ENCODE results near the gene ATP6V1F. TPM values are rescaled to one million over a fixed set of nuclear protein-coding genes. Genes with fewer than 3 reads are reported as not detected.

ATP6V1F gene
- total RNA-seq, 2 experiments from 2014 or later: 49.6 to 54.3 TPM

DNA sequence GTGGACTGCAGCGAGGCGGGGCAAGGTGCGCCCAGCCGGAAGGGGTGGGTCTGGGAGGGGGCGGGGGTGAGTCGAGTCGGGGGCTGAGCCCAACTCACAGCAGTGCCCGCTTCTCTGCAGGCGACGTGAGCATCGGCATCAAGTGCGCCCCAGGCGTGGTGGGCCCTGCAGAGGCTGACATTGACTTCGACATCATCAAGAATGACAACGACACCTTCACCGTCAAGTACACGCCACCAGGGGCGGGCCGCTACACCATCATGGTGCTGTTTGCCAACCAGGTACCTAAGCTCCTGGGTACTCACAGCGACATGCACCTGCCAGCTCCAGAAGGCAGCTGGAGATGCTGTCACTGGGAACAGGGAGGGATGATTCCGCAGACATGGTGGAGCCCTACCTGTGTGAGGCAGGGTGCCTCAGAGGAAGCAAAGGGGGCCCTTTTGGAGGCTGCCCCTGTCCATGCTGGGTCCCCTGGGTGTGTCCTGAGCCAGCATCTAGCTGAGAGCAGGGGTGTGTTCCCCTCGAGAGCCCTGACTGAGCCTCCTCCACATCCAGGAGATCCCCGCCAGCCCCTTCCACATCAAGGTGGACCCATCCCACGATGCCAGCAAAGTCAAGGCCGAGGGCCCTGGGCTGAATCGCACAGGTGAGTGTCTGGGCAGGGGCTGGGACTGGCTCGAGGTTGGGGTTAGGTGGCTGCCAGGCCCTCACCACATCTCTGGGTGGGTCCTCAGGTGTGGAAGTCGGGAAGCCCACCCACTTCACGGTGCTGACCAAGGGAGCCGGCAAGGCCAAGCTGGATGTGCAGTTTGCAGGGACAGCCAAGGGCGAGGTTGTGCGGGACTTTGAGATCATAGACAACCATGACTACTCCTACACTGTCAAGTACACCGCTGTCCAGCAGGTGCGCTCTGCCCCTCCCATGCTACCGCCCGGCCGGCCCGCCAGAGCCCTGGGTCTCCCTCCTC lies 19.7 kb upstream of the ATP6V1F start:
- ATAC-seq (ENCODE audit: poor library complexity): no peak
- TF ChIP-seq, protein P1, sequence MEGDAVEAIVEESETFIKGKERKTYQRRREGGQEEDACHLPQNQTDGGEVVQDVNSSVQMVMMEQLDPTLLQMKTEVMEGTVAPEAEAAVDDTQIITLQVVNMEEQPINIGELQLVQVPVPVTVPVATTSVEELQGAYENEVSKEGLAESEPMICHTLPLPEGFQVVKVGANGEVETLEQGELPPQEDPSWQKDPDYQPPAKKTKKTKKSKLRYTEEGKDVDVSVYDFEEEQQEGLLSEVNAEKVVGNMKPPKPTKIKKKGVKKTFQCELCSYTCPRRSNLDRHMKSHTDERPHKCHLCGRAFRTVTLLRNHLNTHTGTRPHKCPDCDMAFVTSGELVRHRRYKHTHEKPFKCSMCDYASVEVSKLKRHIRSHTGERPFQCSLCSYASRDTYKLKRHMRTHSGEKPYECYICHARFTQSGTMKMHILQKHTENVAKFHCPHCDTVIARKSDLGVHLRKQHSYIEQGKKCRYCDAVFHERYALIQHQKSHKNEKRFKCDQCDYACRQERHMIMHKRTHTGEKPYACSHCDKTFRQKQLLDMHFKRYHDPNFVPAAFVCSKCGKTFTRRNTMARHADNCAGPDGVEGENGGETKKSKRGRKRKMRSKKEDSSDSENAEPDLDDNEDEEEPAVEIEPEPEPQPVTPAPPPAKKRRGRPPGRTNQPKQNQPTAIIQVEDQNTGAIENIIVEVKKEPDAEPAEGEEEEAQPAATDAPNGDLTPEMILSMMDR (IDR thresholded peaks at IDR 0.05): no peak
- no peak overlapping the region for H3K4me3 ChIP-seq (ENCODE audit: low read length)
- no peaks in the 10 kb centered on the region for H3K27me3 ChIP-seq (ENCODE audit: control insufficient read depth in 1 of 2, insufficient read depth in 2 of 2, low read length in 2 of 2)
- H3K9me3 ChIP-seq (ENCODE audit: control insufficient read depth in 1 of 2, insufficient read depth in 1 of 2, low read length in 2 of 2): no peaks in the 10 kb centered on the region
- peaks cover 9% of the 10 kb centered on the region for H3K4me1 ChIP-seq (ENCODE audit: insufficient read depth, low read length)
- ChIA-PET CTCF (interaction anchor here (1.0 to 1.4 kb wide), 4 partner anchors 18 to 41 kb away, joined by 3 to 8 read pairs (median 4); partner anchors contain the start of gene ATP6V1F), POLR2A (no interaction called here)
- Mint-ChIP-seq H3K27me3 (no peaks in the 10 kb centered on the region), H3K4me3 (no peak overlapping the region), H3K9me3 (no peaks in the 10 kb centered on the region), H3K36me3 (ENCODE audit: low read depth) (no peaks in the 10 kb centered on the region), H3K4me1 (ENCODE audit: low read depth) (no peaks in the 10 kb centered on the region), H3K27ac (no peak overlapping the region)
- H3K36me3 ChIP-seq (ENCODE audit: insufficient read depth, low read length): no peaks in the 10 kb centered on the region
- DNase-seq: no peak
- intact Hi-C loops (cut with DNase I, micrococcal nuclease): loop anchor here (1.0 kb wide), 1 partner anchor 40 kb away; no protein-coding TSS in a partner anchor
- no peak overlapping the region for H3K27ac ChIP-seq (ENCODE audit: low read depth in 1 of 2, low read length in 2 of 2)

DNA sequence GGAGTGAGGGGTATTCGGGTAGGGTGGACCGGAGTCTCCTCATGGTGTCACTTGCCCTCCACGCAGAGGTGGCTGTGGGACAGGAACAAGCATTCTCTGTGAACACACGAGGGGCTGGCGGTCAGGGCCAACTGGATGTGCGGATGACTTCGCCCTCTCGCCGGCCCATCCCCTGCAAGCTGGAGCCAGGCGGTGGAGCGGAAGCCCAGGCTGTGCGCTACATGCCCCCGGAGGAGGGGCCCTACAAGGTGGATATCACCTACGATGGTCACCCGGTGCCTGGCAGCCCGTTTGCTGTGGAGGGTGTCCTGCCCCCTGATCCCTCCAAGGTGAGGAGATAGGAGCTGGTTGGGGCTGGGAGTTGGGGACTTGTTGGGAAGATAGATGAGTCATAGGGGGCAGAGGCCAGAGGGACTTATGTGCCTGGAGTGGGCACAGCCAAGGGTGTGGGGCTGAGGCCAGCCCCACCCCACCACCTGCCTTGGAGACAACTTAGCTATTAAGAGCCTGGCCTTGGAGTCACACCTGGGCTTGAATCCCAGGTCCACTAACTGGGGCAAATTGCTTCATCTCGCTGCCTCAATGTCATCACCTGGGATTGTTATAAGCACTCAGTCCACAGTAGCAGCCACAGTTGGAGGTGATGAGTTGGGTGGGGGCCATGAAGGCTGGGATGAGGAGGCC lies 18.6 kb upstream of the ATP6V1F start:
- H3K9me3 Mint-ChIP-seq: no peaks in the 10 kb centered on the region
- no peak overlapping the region for H3K27ac Mint-ChIP-seq
- TF ChIP-seq, protein P1 (IDR thresholded peaks at IDR 0.05): no peak
- H3K36me3 Mint-ChIP-seq (ENCODE audit: low read depth): no peaks in the 10 kb centered on the region
- DNase-seq (no peak), ATAC-seq (ENCODE audit: poor library complexity) (no peak)
- no peak overlapping the region for H3K4me3 Mint-ChIP-seq
- intact Hi-C loops (cut with DNase I, micrococcal nuclease): no loop called here
- H3K27me3 ChIP-seq (ENCODE audit: control insufficient read depth in 1 of 2, insufficient read depth in 2 of 2, low read length in 2 of 2): no peaks in the 10 kb centered on the region
- peaks cover 9% of the 10 kb centered on the region for H3K4me1 ChIP-seq (ENCODE audit: insufficient read depth, low read length)
- H3K27ac ChIP-seq (ENCODE audit: low read depth in 1 of 2, low read length in 2 of 2): no peak overlapping the region
- no peaks in the 10 kb centered on the region for H3K4me1 Mint-ChIP-seq (ENCODE audit: low read depth)
- H3K9me3 ChIP-seq (ENCODE audit: control insufficient read depth in 1 of 2, insufficient read depth in 1 of 2, low read length in 2 of 2): no peaks in the 10 kb centered on the region
- ChIA-PET CTCF (interaction anchor here (1.4 kb wide), 1 partner anchor 40 kb away, joined by 3 read pairs; no protein-coding TSS in a partner anchor), POLR2A (no interaction called here)
- H3K36me3 ChIP-seq (ENCODE audit: insufficient read depth, low read length): no peaks in the 10 kb centered on the region
- no peaks in the 10 kb centered on the region for H3K27me3 Mint-ChIP-seq
- no peak overlapping the region for H3K4me3 ChIP-seq (ENCODE audit: low read length)

DNA sequence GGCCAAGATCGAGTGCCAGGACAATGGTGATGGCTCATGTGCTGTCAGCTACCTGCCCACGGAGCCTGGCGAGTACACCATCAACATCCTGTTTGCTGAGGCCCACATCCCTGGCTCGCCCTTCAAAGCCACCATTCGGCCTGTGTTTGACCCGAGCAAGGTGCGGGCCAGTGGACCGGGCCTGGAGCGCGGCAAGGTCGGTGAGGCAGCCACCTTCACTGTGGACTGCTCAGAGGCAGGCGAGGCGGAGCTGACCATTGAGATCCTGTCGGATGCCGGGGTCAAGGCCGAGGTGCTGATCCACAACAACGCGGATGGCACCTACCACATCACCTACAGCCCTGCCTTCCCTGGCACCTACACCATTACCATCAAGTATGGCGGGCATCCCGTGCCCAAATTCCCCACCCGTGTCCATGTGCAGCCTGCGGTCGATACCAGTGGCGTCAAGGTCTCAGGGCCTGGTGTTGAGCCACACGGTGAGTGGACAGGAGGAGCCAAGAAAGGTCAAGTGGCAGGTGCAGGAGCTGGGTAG lies 17.8 kb upstream of the ATP6V1F start:
- H3K27me3 ChIP-seq (ENCODE audit: control insufficient read depth in 1 of 2, insufficient read depth in 2 of 2, low read length in 2 of 2): no peaks in the 10 kb centered on the region
- intact Hi-C loops (cut with DNase I, micrococcal nuclease): no loop called here
- POLR2A ChIA-PET: no interaction called here
- peaks cover 9% of the 10 kb centered on the region for H3K4me1 ChIP-seq (ENCODE audit: insufficient read depth, low read length)
- Mint-ChIP-seq H3K9me3 (no peaks in the 10 kb centered on the region), H3K4me3 (no peak overlapping the region), H3K4me1 (ENCODE audit: low read depth) (no peaks in the 10 kb centered on the region), H3K27ac (no peak overlapping the region), H3K36me3 (ENCODE audit: low read depth) (no peaks in the 10 kb centered on the region), H3K27me3 (no peaks in the 10 kb centered on the region)
- no peak overlapping the region for H3K27ac ChIP-seq (ENCODE audit: low read depth in 1 of 2, low read length in 2 of 2)
- CTCF ChIA-PET: no interaction called here
- H3K36me3 ChIP-seq (ENCODE audit: insufficient read depth, low read length): no peaks in the 10 kb centered on the region
- TF ChIP-seq, protein P1 (IDR thresholded peaks at IDR 0.05): no peak
- H3K9me3 ChIP-seq (ENCODE audit: control insufficient read depth in 1 of 2, insufficient read depth in 1 of 2, low read length in 2 of 2): no peaks in the 10 kb centered on the region
- ATAC-seq (ENCODE audit: poor library complexity): no peak
- no peak for DNase-seq
- no peak overlapping the region for H3K4me3 ChIP-seq (ENCODE audit: low read length)
